Activated CD8-positive, alpha-beta T cell treated with anti-CD3 and anti-CD28 coated beads for 36 hours (primary cell): ENCODE results near the gene BEGAIN. TPM values are rescaled to one million over a fixed set of nuclear protein-coding genes. Genes with fewer than 3 reads are reported as not detected.
A peak's percentile ranks its signal among the peaks of the same experiment; 100 is the strongest.

Source experiments
- ATAC-seq: fragments of 200-7000 bp; cut with Tn5 transposase; one replicate; pipeline ENCODE4 v1.10.0; 2021; ENCODE audit warnings: mild to moderate bottlenecking, moderate library complexity
- CTCF ChIA-PET: fragments of 350-600 bp; sonication (Branson Sonifier 250); formaldehyde crosslinking; loops from one replicate; lab custom pipeline; 2021; ENCODE audit warnings: antibody characterized with exemption; lab: Charles Lee
- POLR2A ChIA-PET: fragments of 350-600 bp; sonication (Branson Sonifier 250); formaldehyde crosslinking; loops from one replicate; lab custom pipeline; 2021; ENCODE audit warnings: antibody characterized with exemption; lab: Charles Lee
- DNase-seq: peaks from one replicate; pipeline ENCODE4 v3.0.0-alpha.2; 2020
- H3K27ac Mint-ChIP-seq: one replicate; pipeline ENCODE4 v1.8.0; 2021; ENCODE audit warnings: mild to moderate bottlenecking, mixed read lengths
- H3K27me3 Mint-ChIP-seq: one replicate; pipeline ENCODE4 v1.8.0; 2021; ENCODE audit warnings: mixed read lengths
- H3K36me3 Mint-ChIP-seq: one replicate; pipeline ENCODE4 v1.8.0; 2021; ENCODE audit warnings: low read depth, mixed read lengths
- H3K4me1 Mint-ChIP-seq: one replicate; pipeline ENCODE4 v1.8.0; 2021; ENCODE audit warnings: low read depth, mixed read lengths
- H3K4me3 Mint-ChIP-seq: one replicate; pipeline ENCODE4 v1.8.0; 2021; ENCODE audit warnings: mild to moderate bottlenecking, moderate library complexity, mixed read lengths
- H3K9me3 Mint-ChIP-seq: one replicate; pipeline ENCODE4 v1.8.0; 2021; ENCODE audit warnings: mixed read lengths
- intact Hi-C: fragments of 100-400 bp; cut with micrococcal nuclease; formaldehyde crosslinking; loops from one replicate; pipeline ENCODE4 v1.10.0; 2022
- total RNA-seq, 2 experiments: library from RNA; stranded (reverse); gene quantifications; one replicate each; pipeline ENCODE4 v1.2.3, GENCODE V29; 2021
- TF ChIP-seq, protein P1 (sequence below): fragments of 200-600 bp; IDR thresholded peaks from one replicate; pipeline ENCODE4 v1.8.0; 2022; ENCODE audit warnings: antibody characterized with exemption, mild to moderate bottlenecking

BEGAIN gene
- total RNA-seq, 2 experiments from 2014 or later = 5.5 to 6.0 TPM

DNA sequence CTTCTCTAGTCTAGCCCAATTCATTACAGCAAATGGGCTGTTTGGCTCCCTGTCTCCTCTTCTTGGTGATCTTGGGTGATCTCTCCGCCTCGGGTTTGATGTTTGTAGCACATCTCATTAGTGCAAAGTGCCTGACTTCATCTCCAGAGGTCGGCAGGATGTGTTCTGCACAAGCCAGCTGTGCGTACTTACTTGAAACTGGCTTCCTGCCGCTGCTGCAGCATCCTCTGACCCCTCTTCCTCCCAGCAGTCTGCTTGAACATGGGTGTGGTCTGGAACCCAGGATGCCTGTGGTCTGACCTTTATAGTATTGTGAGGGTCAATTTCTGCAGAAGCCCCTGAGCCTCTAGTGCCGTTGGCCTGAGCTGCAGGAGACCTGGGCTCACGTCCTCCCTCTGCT, 99.2 kb downstream of the BEGAIN start:
- POLR2A ChIA-PET = no interaction called here
- H3K4me3 Mint-ChIP-seq = no peak overlapping the region
- intact Hi-C loops = no loop called here
- DNase-seq = peak; percentile 14
- peak; percentile 57 for ATAC-seq
- CTCF ChIA-PET = no interaction called here
- H3K36me3 Mint-ChIP-seq = peaks cover 8% of the 10 kb centered on the region
- TF ChIP-seq, protein P1, sequence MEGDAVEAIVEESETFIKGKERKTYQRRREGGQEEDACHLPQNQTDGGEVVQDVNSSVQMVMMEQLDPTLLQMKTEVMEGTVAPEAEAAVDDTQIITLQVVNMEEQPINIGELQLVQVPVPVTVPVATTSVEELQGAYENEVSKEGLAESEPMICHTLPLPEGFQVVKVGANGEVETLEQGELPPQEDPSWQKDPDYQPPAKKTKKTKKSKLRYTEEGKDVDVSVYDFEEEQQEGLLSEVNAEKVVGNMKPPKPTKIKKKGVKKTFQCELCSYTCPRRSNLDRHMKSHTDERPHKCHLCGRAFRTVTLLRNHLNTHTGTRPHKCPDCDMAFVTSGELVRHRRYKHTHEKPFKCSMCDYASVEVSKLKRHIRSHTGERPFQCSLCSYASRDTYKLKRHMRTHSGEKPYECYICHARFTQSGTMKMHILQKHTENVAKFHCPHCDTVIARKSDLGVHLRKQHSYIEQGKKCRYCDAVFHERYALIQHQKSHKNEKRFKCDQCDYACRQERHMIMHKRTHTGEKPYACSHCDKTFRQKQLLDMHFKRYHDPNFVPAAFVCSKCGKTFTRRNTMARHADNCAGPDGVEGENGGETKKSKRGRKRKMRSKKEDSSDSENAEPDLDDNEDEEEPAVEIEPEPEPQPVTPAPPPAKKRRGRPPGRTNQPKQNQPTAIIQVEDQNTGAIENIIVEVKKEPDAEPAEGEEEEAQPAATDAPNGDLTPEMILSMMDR = no peak
- no peak overlapping the region for H3K27ac Mint-ChIP-seq
- no peaks in the 10 kb centered on the region for H3K9me3 Mint-ChIP-seq
- H3K4me1 Mint-ChIP-seq = peaks cover 20% of the 10 kb centered on the region
- no peaks in the 10 kb centered on the region for H3K27me3 Mint-ChIP-seq

DNA sequence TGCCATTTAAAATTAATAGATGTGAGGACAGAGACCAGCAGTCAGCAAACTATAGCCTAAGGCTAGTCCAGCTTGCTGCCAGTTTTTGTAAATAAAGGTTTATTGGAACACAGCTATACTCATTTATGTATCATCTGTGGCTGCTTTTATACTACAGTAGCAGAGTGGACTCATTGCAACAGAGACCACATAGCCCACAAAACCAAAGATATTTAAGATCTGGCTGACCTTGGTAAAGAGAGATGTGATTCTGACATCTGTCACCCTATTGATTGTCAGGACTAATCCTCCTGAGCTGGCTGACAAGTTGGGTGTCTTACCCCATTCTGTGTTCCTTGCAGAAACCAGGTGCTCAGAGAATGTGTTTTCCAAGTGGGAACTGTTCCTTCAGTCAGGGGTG, 99.9 kb downstream of the BEGAIN start:
- intact Hi-C loops = no loop called here
- ChIA-PET POLR2A (no interaction called here), CTCF (no interaction called here)
- TF ChIP-seq, protein P1 = no peak
- no peaks in the 10 kb centered on the region for H3K27me3 Mint-ChIP-seq
- peaks cover 20% of the 10 kb centered on the region for H3K4me1 Mint-ChIP-seq
- H3K27ac Mint-ChIP-seq = no peak overlapping the region
- no peak for DNase-seq
- H3K36me3 Mint-ChIP-seq = peaks cover 8% of the 10 kb centered on the region
- no peak for ATAC-seq
- no peak overlapping the region for H3K4me3 Mint-ChIP-seq
- H3K9me3 Mint-ChIP-seq = no peaks in the 10 kb centered on the region

Other genes with a start within 250 kb of the BEGAIN start
- 1 to 10 TPM; 6.2 to 7.5 TPM for gene WDR25, start 210.9 kb downstream of the BEGAIN start, total RNA-seq
- not detected for gene DLK1, start 139.5 kb upstream of the BEGAIN start, total RNA-seq
- not detected for gene MEG3, start 238.7 kb upstream of the BEGAIN start, total RNA-seq